AG09319 (cell line): Measurements from ENCODE around the gene SLC6A18.

Experiments used
- DNase-seq: peaks from one replicate; pipeline ENCODE4 v3.0.0-alpha.2; 2010; ENCODE audit warnings: low read depth; ENCODE audit errors: extremely low read depth
- CTCF ChIP-seq: IDR thresholded peaks from 2 replicates; pipeline ENCODE4 v1.5.1; 2011; ENCODE audit warnings: low read depth, mild to moderate bottlenecking, inconsistent platforms, low read length, moderate library complexity

Gene SLC6A18

DNA sequence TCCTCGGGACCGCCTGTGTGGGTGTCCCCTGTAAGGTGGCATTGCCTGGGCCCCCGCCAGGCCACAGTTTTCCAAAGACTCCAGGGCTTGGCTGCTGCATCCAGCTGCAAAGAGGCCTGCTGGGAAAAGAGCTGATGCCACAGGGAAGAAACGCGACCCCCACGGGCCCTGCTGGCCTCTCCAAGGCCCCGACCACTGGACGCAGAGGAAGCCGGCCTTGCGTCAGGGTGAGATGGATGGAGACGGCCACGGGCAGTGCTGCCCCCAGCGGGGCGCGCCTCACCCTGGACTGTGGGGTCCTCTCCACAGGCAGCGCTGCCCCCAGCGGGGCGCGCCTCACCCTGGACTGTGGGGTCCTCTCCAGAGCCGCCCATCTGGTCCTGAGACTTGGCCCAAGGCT lies 45.1 kb upstream of the SLC6A18 start:
- DNase-seq, result no peak
- no peak for TF ChIP-seq CTCF

GRCh38 chr5:1180841-1181271 lies 44.3 kb upstream of the SLC6A18 start:
- DNase-seq, result no peak
- TF ChIP-seq CTCF, result no peak

- TF ChIP-seq CTCF, result no peak
- DNase-seq, result no peak
Measured at GRCh38 chr5:1181451-1182359, 43.5 kb upstream of the SLC6A18 start.

DNA sequence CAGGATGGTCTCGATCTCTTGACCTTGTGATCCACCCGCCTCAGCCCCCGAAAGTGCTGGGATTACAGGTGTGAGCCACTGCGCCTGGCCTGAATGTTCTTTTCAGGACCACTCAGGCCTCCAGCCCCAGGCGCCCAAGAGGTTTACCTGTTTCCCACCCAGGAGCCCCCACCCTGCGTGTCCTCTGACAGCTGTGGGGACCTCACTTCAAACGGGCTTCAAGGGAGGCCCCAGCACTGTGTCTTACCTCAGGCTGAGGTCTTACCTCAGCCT lies 42.9 kb upstream of the SLC6A18 start:
- DNase-seq, result no peak
- TF ChIP-seq CTCF, result no peak

DNA sequence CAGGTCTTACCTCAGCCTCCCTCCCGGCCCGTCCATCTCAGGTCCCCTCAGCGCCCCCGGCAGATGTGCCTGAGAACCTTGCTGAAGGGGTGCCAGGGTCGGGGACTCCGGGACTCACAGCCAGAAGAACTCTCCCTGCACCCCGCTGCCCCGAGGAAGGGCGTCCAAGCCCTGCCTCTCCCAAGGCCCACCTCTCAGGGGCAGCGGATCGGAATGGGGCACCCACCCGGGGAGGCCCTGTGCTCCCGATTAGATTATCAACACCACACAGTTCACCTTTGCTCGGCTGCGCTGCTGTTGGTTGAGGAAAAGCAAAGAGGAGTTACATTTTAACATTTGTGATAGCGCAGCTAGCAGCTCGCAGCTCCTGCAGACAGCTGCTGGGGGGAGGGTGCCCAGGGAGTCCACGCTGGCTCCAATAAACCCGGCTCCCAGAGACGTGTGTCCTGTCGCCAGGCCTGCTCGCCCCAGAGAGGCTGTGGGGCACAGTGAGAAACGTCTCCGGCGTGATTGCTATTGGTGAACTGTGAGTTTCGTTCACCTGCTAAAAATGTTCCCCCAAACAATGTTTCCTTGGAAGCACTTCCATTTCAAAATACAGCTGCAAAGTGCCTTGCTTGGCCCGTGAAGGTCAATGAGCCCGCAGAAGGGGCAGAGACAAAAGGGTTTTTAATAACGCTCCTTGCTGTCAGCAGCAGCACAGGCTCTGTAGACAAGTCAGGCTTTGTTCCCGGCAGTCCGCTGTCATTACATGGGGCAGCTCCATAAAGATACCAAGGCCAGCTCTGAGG lies 42.4 kb upstream of the SLC6A18 start:
- TF ChIP-seq CTCF, result no peak
- DNase-seq, result no peak

DNA sequence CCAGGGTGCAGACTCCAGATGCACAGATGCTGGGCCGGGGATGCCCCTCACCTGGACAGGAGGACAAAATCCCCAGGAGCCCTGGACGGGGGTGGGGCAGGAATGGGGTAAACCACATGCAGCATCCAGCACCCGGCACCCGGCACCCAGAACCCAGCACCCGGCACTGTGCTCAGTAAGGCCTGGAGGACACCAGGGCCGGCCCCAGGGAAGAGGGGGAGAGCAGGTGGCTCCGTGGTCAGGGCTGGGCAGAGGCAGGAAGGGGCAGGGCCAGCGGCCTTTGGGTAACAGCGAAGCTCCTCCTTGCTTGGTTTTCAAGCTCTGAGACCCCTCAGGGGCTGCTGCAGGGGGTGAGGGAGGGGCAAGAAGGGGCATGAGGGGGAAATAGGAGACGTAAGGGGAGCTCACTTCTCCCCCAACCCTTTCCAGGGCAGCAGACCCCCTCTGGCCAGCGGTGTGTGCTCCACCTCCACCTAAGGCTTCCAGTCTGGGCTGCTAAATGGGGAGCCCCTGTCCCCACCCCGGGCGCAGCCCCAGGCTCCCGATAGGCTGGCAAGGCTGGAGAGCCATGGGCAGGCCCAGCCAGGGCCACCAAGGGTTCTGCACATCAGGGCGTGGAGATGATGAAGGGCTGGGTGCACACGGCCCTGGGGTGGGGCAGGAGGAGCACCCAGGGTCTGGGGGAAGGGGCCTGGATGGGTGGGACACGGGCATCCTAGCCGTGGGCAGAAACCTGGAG lies 41.6 kb upstream of the SLC6A18 start:
- no peak for TF ChIP-seq CTCF
- DNase-seq, result no peak

GRCh38 chr5:1184163-1184470 lies 41.1 kb upstream of the SLC6A18 start:
- DNase-seq, result no peak
- no peak for TF ChIP-seq CTCF
